ENCODE measurements around the gene MLLT11. TPM values are rescaled to one million over a fixed set of nuclear protein-coding genes. Genes with fewer than 3 reads are reported as not detected.

MLLT11 gene
- total RNA-seq, 1 experiment from 2014 or later: 65.3 TPM

Other genes starting within 250 kb of the MLLT11 start
- 13.0 and 13.7 TPM in 2 replicates for gene ARNT, start 183.8 kb upstream of the MLLT11 start, total RNA-seq (2014; rRNA removed; shearing (Covaris generic))
- gene CTXND2, start 173.3 kb upstream of the MLLT11 start, total RNA-seq (2014; rRNA removed; shearing (Covaris generic)): not detected in 2 replicates
- gene SETDB1, start 134.0 kb upstream of the MLLT11 start, total RNA-seq (2014; rRNA removed; shearing (Covaris generic)): 15.9 and 26.2 TPM in 2 replicates
- gene CERS2, start 85.6 kb upstream of the MLLT11 start, total RNA-seq (2014; rRNA removed; shearing (Covaris generic)): 97.8 and 110 TPM in 2 replicates
- 0.04 and 0.23 TPM in 2 replicates for gene ANXA9, start 78.1 kb upstream of the MLLT11 start, total RNA-seq (2014; rRNA removed; shearing (Covaris generic))
- gene MINDY1, start 53.5 kb upstream of the MLLT11 start, total RNA-seq (2014; rRNA removed; shearing (Covaris generic)): 9.3 and 12.2 TPM in 2 replicates
- gene PRUNE1, start 51.9 kb upstream of the MLLT11 start, total RNA-seq (2014; rRNA removed; shearing (Covaris generic)): 10.6 and 19.7 TPM in 2 replicates
- 0.10 TPM in 1 of 2 replicates, not detected in the other for gene BNIPL, start 23.8 kb upstream of the MLLT11 start, total RNA-seq (2014; rRNA removed; shearing (Covaris generic))
- 0.86 and 2.7 TPM in 2 replicates for gene C1orf56, start 12.6 kb upstream of the MLLT11 start, total RNA-seq (2014; rRNA removed; shearing (Covaris generic))
- gene CDC42SE1, start 775 bp upstream of the MLLT11 start, total RNA-seq (2014; rRNA removed; shearing (Covaris generic)): 46.8 and 49.5 TPM in 2 replicates
- 2.6 and 8.3 TPM in 2 replicates for gene GABPB2, start 10.4 kb downstream of the MLLT11 start, total RNA-seq (2014; rRNA removed; shearing (Covaris generic))
- gene SEMA6C, start 86.2 kb downstream of the MLLT11 start, total RNA-seq (2014; rRNA removed; shearing (Covaris generic)): 1.1 and 2.7 TPM in 2 replicates
- gene TNFAIP8L2, start 96.3 kb downstream of the MLLT11 start, total RNA-seq (2014; rRNA removed; shearing (Covaris generic)): not detected in 2 replicates
- 5.4 and 7.2 TPM in 2 replicates for gene LYSMD1, start 105.5 kb downstream of the MLLT11 start, total RNA-seq (2014; rRNA removed; shearing (Covaris generic))
- gene SCNM1, start 105.7 kb downstream of the MLLT11 start, total RNA-seq (2014; rRNA removed; shearing (Covaris generic)): 31.5 and 39.7 TPM in 2 replicates
- 0.35 TPM in 1 of 2 replicates, not detected in the other for gene TMOD4, start 115.6 kb downstream of the MLLT11 start, total RNA-seq (2014; rRNA removed; shearing (Covaris generic))
- 65.2 and 65.8 TPM in 2 replicates for gene VPS72, start 129.8 kb downstream of the MLLT11 start, total RNA-seq (2014; rRNA removed; shearing (Covaris generic))
- 28.2 and 34.0 TPM in 2 replicates for gene PIP5K1A, start 138.2 kb downstream of the MLLT11 start, total RNA-seq (2014; rRNA removed; shearing (Covaris generic))
- gene PSMD4, start 194.3 kb downstream of the MLLT11 start, total RNA-seq (2014; rRNA removed; shearing (Covaris generic)): 319 TPM in 2 replicates
- 7.4 and 8.7 TPM in 2 replicates for gene ZNF687, start 221.9 kb downstream of the MLLT11 start, total RNA-seq (2014; rRNA removed; shearing (Covaris generic))